A549 (cell line): ENCODE measurements around the gene SLC13A2.

ENCODE experiments used
- CHD2 ChIP-seq: fragments of 150-350 bp; IDR thresholded peaks from 2 replicates; pipeline ENCODE4 v1.6.1; 2014; ENCODE audit warnings: low read length; ENCODE audit not compliant: partially characterized antibody
- HOXA7 ChIP-seq: fragments of 250-450 bp; sonication (Bioruptor Pico); IDR thresholded peaks from 2 replicates; pipeline ENCODE4 v1.5.0; 2020; ENCODE audit warnings: mild to moderate bottlenecking, moderate library complexity
- MAFK ChIP-seq: fragments of 450-650 bp; IDR thresholded peaks from 2 replicates; pipeline ENCODE4 v1.6.1; 2014; ENCODE audit not compliant: partially characterized antibody
- POLR2A ChIP-seq: IDR thresholded peaks from 2 replicates; pipeline ENCODE4 v1.6.1; 2012; ENCODE audit warnings: mild to moderate bottlenecking, low read length
- RAD21 ChIP-seq, 2 experiments: fragments of >200 bp in 1 of 2; sonication (Bioruptor Twin) in 1 of 2; formaldehyde crosslinking in 1 of 2; IDR thresholded peaks in 1 of 2; conservative IDR thresholded peaks in 1 of 2; 2 replicates in 1 of 2; 3 replicates in 1 of 2; pipeline ENCODE4 v1.6.1; 2012 to 2018; ENCODE audit warnings: inconsistent platforms in 1 of 2
- RNF2 ChIP-seq: fragments of 200-600 bp; sonication (generic); IDR thresholded peaks from 2 replicates; pipeline ENCODE4 v1.6.1; 2016; ENCODE audit warnings: low read depth, mild to moderate bottlenecking, antibody characterized with exemption, moderate library complexity, borderline replicate concordance
- TF ChIP-seq, protein P1 (sequence below): IDR thresholded peaks from 2 replicates; pipeline ENCODE4 v1.6.1; 2012
- TF ChIP-seq, protein P2 (sequence below): fragments of >200 bp; sonication (Bioruptor Twin); formaldehyde crosslinking; IDR thresholded peaks from 3 replicates; pipeline ENCODE4 v1.5.1; 2016
- TF ChIP-seq, protein P3 (sequence below): fragments of 450-650 bp; IDR thresholded peaks from 2 replicates; pipeline ENCODE4 v1.6.1; 2014; ENCODE audit warnings: antibody characterized with exemption

DNA sequence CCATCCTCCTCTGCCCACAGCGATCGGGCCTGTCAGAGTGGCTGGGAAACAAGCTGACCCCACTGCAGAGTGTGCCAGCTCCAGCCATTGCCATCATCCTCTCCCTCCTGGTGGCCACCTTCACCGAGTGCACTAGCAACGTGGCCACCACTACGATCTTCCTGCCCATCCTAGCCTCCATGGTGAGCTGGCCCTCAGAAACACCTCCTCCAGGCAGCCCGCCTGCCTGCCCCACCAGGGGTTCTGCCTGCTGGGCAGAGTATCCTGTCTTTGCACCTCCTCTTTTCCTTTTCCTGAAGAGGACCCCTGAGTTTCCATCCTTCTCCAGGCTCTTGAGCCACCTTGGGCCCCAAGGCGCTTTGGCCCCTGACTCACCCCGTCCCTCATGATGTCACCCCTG is 22.2 kb downstream of the SLC13A2 start:
- TF ChIP-seq, protein P1, sequence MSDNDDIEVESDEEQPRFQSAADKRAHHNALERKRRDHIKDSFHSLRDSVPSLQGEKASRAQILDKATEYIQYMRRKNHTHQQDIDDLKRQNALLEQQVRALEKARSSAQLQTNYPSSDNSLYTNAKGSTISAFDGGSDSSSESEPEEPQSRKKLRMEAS, result no peak
- TF ChIP-seq, protein P2, sequence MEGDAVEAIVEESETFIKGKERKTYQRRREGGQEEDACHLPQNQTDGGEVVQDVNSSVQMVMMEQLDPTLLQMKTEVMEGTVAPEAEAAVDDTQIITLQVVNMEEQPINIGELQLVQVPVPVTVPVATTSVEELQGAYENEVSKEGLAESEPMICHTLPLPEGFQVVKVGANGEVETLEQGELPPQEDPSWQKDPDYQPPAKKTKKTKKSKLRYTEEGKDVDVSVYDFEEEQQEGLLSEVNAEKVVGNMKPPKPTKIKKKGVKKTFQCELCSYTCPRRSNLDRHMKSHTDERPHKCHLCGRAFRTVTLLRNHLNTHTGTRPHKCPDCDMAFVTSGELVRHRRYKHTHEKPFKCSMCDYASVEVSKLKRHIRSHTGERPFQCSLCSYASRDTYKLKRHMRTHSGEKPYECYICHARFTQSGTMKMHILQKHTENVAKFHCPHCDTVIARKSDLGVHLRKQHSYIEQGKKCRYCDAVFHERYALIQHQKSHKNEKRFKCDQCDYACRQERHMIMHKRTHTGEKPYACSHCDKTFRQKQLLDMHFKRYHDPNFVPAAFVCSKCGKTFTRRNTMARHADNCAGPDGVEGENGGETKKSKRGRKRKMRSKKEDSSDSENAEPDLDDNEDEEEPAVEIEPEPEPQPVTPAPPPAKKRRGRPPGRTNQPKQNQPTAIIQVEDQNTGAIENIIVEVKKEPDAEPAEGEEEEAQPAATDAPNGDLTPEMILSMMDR, result no peak
- TF ChIP-seq MAFK (no peak), CHD2 (no peak), RNF2 (no peak), POLR2A (no peak), HOXA7 (CRISPR knock-in tag) (no peak), RAD21 (conservative IDR thresholded peaks at IDR 0.05 in 1 of 2, IDR thresholded peaks at IDR 0.05 in 1 of 2) (no peak)
- TF ChIP-seq, protein P3, sequence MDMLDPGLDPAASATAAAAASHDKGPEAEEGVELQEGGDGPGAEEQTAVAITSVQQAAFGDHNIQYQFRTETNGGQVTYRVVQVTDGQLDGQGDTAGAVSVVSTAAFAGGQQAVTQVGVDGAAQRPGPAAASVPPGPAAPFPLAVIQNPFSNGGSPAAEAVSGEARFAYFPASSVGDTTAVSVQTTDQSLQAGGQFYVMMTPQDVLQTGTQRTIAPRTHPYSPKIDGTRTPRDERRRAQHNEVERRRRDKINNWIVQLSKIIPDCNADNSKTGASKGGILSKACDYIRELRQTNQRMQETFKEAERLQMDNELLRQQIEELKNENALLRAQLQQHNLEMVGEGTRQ, result no peak
